H1 (cell line): ENCODE measurements around the gene ABCC10. TPM values are rescaled to one million over a fixed set of nuclear protein-coding genes. Genes with fewer than 3 reads are reported as not detected.

Source experiments
- CBX8 ChIP-seq: fragments of 300-800, 300-1000 bp; sonication (generic); IDR thresholded peaks from 2 replicates; pipeline ENCODE4 v1.7.1; 2016; ENCODE audit warnings: low read depth, low read length, borderline replicate concordance
- CHD2 ChIP-seq: IDR thresholded peaks from 2 replicates; pipeline ENCODE4 v1.6.1; 2012; ENCODE audit warnings: low read length, improper control_type of control experiment
- CTCF ChIP-seq, 3 experiments: IDR thresholded peaks; 1 replicate in 2 of 3; 2 replicates in 1 of 3; pipeline versions ENCODE4 v1.5.1 to v1.6.1; 2011; ENCODE audit warnings: low read length in 3 of 3, mild to moderate bottlenecking in 3 of 3, inconsistent platforms in 2 of 3, low read depth in 1 of 3, moderate library complexity in 1 of 3; ENCODE audit not compliant: insufficient read depth in 1 of 3; ENCODE audit errors: control extremely low read depth in 1 of 3
- EP300 ChIP-seq, 2 experiments: IDR thresholded peaks; 1 replicate in 1 of 2; 2 replicates in 1 of 2; pipeline ENCODE4 v1.6.1; 2011 to 2012; ENCODE audit warnings: low read depth in 2 of 2, low read length in 2 of 2, mild to moderate bottlenecking in 2 of 2, borderline replicate concordance in 1 of 2, inconsistent platforms in 1 of 2, moderate library complexity in 1 of 2
- HDAC6 ChIP-seq: IDR thresholded peaks from one replicate; pipeline ENCODE4 v1.7.1; 2012; ENCODE audit warnings: low read depth, mild to moderate bottlenecking, inconsistent platforms, low read length, moderate library complexity
- POLR2A ChIP-seq, 2 experiments: IDR thresholded peaks; 1 replicate in 1 of 2; 2 replicates in 1 of 2; pipeline ENCODE4 v1.6.1; 2011; ENCODE audit warnings: low read depth in 2 of 2, low read length in 2 of 2, mild to moderate bottlenecking in 2 of 2; ENCODE audit errors: control extremely low read depth in 1 of 2
- YY1 ChIP-seq: IDR thresholded peaks from 2 replicates; pipeline ENCODE4 v1.6.1; 2011; ENCODE audit warnings: low read depth, mild to moderate bottlenecking, low read length
- polyA plus RNA-seq, 7 experiments: library from polyadenylated mRNA; depleted of rRNA in 3 of 7; stranded (reverse) in 5 of 7; unstranded in 2 of 7; fragments of >200 nt in 5 of 7; fragments of 200-250 nt in 2 of 7; gene quantifications; 1 replicate in 5 of 7; 2 replicates in 1 of 7; 4 replicates in 1 of 7; pipeline versions ENCODE4 v1.2.1 to v1.2.3, GENCODE V29; 2011 to 2013; ENCODE audit warnings: missing spikeins in 2 of 7, mixed read lengths in 2 of 7
- total RNA-seq: library from RNA; stranded (reverse); fragmentation: NEBNext Ultra II Directional; extraction: Animal tissue kit (Norgen Biotek cat#: 25700); gene quantifications from 2 replicates; pipeline ENCODE4 v1.2.1, GENCODE V29; 2021

Gene ABCC10
- total and polyA plus RNA-seq, 2 of the 8 experiments (the other 6 are each of a cell fraction or from before 2014, with no cell fraction given) = 15.5 to 24.6 TPM

GRCh38 chr6:43477235-43478007 is 50.1 kb downstream of the ABCC10 start, which contains the start of gene TJAP1 (continued):
- TF ChIP-seq POLR2A (IDR thresholded peaks at IDR 0.05; ENCODE audit: control extremely low read depth in 1 of 2, low read depth in 2 of 2, low read length in 2 of 2) (peak; percentile 92 to 97), CBX8 (no peak), CTCF (IDR thresholded peaks at IDR 0.05; ENCODE audit: control extremely low read depth in 1 of 3, insufficient read depth in 1 of 3, low read depth in 1 of 3, low read length in 3 of 3) (no peak), YY1 (peak; percentile 96), EP300 (IDR thresholded peaks at IDR 0.05; ENCODE audit: borderline replicate concordance in 1 of 2, low read depth in 2 of 2, low read length in 2 of 2) (peak in 1 of 2 experiments; percentile 69; a peak in 2 of 3 replicates), CHD2 (peak; percentile 36; the same call in 1 of the 2 replicates), HDAC6 (no peak)
